HL-60/S4 treated with retinoic acid at 250 ng/mL for 4 days and 3 days (cell line): ENCODE measurements around the gene GGT6.

Experiments
- in situ Hi-C: fragments of 300-500 bp; cut with MboI; formaldehyde crosslinking; loops from 2 replicates; pipeline ENCODE4 v1.7.0; 2022; ENCODE audit warnings: low sequenced_read_pairs

The GGT6 gene

DNA sequence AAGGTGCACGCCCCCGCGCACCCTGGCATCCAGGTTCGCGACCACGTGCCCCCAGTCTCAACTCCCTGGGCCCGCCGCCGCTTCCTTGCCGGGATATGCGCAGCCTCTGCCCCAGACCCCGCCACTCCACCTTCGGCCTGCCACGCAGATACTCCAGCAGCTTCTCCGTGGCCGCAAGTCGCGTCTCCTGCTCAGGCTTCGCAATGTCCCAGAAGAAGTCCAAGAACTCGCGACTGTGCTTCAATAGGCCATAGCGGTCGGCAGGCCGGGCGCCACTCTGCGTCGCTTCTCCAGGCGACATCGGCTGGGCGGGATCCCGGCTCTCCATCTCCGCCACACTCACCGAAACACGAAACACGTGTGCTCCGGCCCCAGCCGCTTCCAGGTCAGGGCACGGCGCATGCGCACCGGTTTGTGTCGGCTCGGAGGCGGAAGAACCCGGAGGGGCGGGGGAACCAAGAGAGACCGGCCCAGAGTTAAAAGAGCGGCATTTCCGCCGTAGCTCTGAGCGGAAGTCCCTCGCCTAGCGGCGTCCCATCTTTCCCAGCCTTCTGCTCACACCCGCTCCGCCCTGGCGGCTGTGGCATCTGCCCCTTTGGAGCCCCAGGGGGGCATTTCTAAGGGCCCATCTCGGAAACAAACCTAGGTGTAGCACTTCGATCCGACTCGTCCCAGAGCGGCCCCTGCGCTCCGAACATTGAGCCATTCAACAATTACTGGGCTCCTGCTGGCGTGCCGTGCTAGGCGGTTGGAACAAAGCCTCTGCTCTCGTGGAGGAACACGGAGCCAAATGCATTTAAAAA, 5.2 kb downstream of the GGT6 start, which contains the start of gene MYBBP1A:
MYBBP1A (minus strand) TSS at position 388 of the 803 bp plus-strand sequence; CDS start at position 328, 60 bp downstream.
- in situ Hi-C loops = loop anchor here (25.0 kb wide), 1 partner anchor 332 kb away; the partner anchor contains the start of gene C17orf107

- in situ Hi-C loops = loop anchor here (25.0 kb wide), 1 partner anchor 333 kb away; the partner anchor contains the start of gene C17orf107
Measured at GRCh38 chr17:4554441-4554996, 5.9 kb downstream of the GGT6 start.

DNA sequence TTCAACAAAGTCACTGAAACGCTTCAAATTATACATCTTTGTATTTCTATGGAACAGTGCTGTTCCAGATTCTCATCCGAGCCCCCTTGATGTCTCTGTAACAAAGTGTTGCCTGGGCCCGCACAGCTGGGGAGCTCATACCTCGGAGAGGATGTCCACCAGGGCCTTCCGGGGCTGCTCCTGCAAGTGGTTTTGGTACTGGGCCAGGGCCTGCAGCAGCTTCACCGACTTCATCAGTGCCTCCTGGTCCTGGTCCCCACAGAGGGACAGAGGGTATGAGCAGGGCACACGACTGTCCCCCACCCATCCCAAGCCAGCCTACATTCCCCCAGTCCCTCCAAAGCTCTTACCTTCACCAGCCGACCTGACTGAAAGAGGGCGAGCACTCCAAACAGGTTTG, 6.7 kb downstream of the GGT6 start:
- in situ Hi-C loops = loop anchor here (25.0 kb wide), 1 partner anchor 334 kb away; the partner anchor contains the start of gene C17orf107

DNA sequence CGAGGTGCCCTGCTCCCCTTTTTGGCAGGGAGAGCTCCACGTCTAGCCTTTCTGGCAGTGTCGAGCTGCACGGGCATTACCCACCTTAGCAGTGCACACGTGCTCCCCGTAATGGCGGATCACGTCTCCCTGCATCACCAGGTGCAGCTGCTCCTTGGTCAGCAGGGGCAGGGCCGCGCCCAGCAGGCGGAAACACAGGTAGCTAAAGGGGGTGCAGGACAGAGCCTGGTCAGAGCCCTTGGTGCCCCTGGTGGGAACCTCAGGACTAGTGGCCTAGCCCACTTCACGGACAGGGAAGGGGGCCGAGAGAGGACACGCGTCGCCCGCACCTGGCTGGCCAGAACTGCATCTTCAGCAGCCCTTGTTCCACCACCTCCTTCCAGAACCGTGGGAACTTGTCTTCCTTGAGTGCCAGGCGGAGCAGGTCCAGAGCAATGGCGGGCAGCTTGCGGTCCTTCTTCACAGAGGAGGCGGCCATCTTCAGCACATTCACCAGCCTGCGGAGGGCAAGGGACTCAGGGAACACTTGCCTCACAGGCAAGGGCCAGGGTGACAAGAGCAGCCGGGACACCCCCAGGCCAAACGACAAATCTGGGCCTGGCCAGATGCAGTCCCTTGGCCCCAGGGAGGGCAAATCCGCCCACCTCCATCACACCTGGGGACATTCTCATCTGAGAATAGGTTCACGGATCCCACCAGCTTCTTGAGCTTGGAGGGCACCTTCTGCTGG, 8.4 kb downstream of the GGT6 start:
- in situ Hi-C loops = loop anchor here (25.0 kb wide), 1 partner anchor 335 kb away; the partner anchor contains the start of gene C17orf107

DNA sequence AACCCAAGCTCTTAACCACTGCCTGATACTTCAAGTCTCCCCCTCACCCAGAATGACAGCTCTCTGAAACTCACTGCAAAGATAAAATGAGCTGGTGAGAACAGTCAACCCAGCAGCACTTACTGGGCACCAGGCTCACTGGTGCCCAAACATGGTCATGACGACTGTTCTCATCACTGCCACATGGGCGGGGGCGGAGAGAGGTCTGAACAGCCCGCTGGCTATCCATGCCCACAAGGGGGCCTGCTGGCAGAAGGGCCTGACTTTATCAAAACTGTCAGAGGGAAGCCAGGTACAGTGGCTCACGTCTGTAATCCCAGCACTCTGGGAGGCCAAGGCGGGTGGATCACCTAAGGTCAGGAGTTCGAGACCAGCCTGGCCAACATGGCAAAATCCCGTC, 9.2 kb downstream of the GGT6 start:
- in situ Hi-C loops = loop anchor here (25.0 kb wide), 1 partner anchor 336 kb away; the partner anchor contains the start of gene C17orf107

GRCh38 chr17:4550534-4551039, 9.8 kb downstream of the GGT6 start:
- in situ Hi-C loops = loop anchor here (25.0 kb wide), 1 partner anchor 337 kb away; the partner anchor contains the start of gene C17orf107

GRCh38 chr17:4549781-4550533, 10.4 kb downstream of the GGT6 start:
- in situ Hi-C loops = loop anchor here (25.0 kb wide), 1 partner anchor 337 kb away; the partner anchor contains the start of gene C17orf107

GRCh38 chr17:4548721-4549531, 11.5 kb downstream of the GGT6 start:
- in situ Hi-C loops = no loop called here

GRCh38 chr17:4548061-4548461, 12.3 kb downstream of the GGT6 start:
- in situ Hi-C loops = no loop called here

DNA sequence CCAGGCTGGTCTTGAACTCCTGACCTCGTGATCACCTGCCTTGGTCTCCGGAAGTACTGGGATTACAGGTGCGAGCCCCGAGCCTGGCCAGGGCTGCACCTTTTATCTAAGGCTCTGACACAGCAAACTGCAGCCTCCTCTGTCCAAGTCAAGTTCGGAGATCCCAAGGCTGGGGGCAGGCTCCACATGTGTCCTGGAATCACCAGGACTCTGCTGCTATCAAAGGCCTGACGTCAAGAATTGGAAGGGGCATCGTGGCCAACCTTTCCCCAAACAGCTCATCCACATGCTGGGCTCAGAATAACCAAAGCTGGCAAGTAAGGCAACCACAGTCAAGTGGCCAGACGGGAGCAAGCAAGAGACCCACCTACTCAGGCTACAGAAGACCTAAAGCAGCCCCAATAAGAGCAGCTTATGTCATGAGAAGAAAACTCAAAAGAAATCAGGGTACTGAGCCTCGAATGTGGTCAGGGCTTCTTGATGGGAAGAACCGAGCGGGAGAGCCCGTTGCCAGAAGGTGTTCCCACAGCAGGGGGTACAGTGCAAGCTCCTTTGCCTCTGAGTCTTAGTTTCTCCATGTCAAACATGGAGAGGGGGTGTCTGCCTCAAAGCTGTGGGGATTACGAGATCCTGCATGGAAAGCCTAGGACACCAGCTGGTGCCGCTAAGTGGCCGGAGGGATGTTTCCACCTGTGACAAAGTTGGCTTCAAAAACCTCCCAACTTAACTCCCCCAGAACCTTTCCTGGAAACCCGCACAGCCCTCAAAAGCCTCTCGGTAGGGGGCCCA, 13.1 kb downstream of the GGT6 start:
- in situ Hi-C loops = no loop called here

DNA sequence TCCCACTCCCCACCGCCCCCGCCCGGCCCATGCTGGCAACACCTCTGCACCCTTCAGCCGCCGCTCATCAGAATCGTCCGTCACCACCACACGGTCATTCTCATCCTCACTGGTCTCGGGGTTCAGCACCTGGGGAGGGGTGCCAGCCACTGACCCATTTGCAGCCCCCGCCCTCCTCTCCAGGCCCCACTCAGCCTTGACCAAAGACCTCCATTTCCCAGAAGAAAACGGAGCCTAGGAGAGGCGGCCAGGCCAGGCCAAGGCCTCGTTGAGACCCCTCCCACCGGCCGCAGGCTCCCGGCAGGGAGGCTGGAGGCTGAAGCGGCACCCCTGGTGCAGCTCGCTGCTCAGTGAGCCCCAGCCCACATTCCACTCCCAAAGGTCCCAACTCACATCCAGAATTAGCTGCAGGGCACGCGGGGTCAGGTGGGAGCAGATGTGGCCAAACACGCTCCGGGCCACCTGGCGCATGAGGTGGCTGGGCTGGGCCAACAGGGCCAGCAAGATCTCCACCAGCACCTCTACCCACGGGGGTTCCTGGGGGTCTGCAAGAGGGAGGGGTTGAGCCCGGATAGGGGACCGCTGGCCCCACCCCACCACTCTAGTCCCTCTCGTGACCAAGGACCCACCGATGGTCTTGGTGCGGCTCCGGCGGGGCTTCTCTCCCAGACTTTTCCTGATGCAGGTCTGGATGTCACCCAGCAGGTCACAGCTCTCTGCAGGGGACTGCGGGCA, 15.0 kb downstream of the GGT6 start:
- in situ Hi-C loops = no loop called here

GRCh38 chr17:4544951-4545216, 15.5 kb downstream of the GGT6 start:
- in situ Hi-C loops = no loop called here

GRCh38 chr17:4544135-4544950, 16.0 kb downstream of the GGT6 start:
- in situ Hi-C loops = no loop called here

GRCh38 chr17:4543557-4544026, 16.8 kb downstream of the GGT6 start:
- in situ Hi-C loops = no loop called here

DNA sequence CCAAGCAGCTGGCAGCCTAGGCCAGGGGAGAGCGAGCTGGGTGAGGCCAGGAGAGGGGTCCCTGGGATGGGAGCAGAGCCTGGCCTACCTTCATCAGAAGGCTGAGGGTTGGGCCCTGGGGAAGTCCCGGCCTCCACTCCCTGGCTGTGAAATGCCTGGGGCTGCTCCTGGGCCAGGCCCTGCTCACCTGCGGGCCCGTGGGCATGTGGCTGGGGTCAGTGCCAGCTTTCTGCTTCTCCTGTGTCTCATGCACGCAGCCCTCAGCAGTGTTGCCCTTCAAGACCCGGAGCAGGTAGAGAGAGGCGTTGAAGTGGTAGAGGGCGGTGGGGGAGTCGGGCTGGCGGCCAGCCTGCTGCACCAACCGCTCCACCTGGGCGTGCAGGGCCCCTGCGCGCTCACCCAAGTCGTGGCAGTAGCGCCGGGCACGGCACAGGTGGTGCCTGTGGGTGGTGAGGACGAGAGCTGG, 17.6 kb downstream of the GGT6 start:
- in situ Hi-C loops = no loop called here

- in situ Hi-C loops = no loop called here
Measured at GRCh38 chr17:4542003-4542725, 18.2 kb downstream of the GGT6 start.
